GM12872 (cell line): ENCODE data around the gene MBD3L1.

Experiments used
- CTCF ChIP-seq: IDR thresholded peaks from 3 replicates; pipeline ENCODE4 v1.5.1; 2011; ENCODE audit warnings: low read depth, mild to moderate bottlenecking, low read length, moderate library complexity; ENCODE audit not compliant: insufficient read depth

MBD3L1 gene

GRCh38 chr19:8881512-8881911 is 49.3 kb downstream of the MBD3L1 start:
- TF ChIP-seq CTCF: no peak

GRCh38 chr19:8884416-8884815 is 52.2 kb downstream of the MBD3L1 start:
- no peak for TF ChIP-seq CTCF

GRCh38 chr19:8887364-8887763 is 55.2 kb downstream of the MBD3L1 start:
- no peak for TF ChIP-seq CTCF

GRCh38 chr19:8890260-8890659 is 58.1 kb downstream of the MBD3L1 start:
- TF ChIP-seq CTCF: no peak
